GM21576 (cell line): ENCODE results near the gene RGCC.
A peak's percentile ranks its signal among the peaks of the same experiment; 100 is the strongest.
"Not testable (repeated sequence)": the region's sequence is repeated elsewhere in the genome, so short reads cannot be mapped to it uniquely, and the experiment has no call there.

Source experiments
- ATAC-seq: cut with Tn5 transposase; IDR thresholded peaks from one replicate; pipeline ENCODE4 v1.9.1; 2021; ENCODE audit warnings: mild to moderate bottlenecking, moderate library complexity; ENCODE audit not compliant: unreplicated experiment

Gene RGCC

GRCh38 chr13:41488124-41488523 is 30.8 kb downstream of the RGCC start:
- no peak for ATAC-seq

- no peak for ATAC-seq
Observed at GRCh38 chr13:41490371-41491015, 33.1 kb downstream of the RGCC start.

- no peak for ATAC-seq
Observed at GRCh38 chr13:41491436-41491835, 34.1 kb downstream of the RGCC start.

- peak; percentile 66 for ATAC-seq
Observed at GRCh38 chr13:41492432-41493260, 35.3 kb downstream of the RGCC start.

GRCh38 chr13:41494202-41494601 is 36.9 kb downstream of the RGCC start:
- ATAC-seq = no peak

- no peak for ATAC-seq
Observed at GRCh38 chr13:41495044-41495443, 37.7 kb downstream of the RGCC start.

- ATAC-seq = no peak
Observed at GRCh38 chr13:41496420-41497234, 39.3 kb downstream of the RGCC start.

GRCh38 chr13:41497436-41497835 is 40.1 kb downstream of the RGCC start:
- ATAC-seq = no peak

- no peak for ATAC-seq
Observed at GRCh38 chr13:41499452-41499851, 42.1 kb downstream of the RGCC start.

- peak; percentile 46 for ATAC-seq
Observed at GRCh38 chr13:41500511-41500910, 43.2 kb downstream of the RGCC start.

- no peak for ATAC-seq
Observed at GRCh38 chr13:41501281-41501680, 43.9 kb downstream of the RGCC start.

- no peak for ATAC-seq
Observed at GRCh38 chr13:41502031-41502430, 44.7 kb downstream of the RGCC start.

GRCh38 chr13:41502673-41503072 is 45.3 kb downstream of the RGCC start:
- ATAC-seq = peak; percentile 77

- no peak for ATAC-seq
Observed at GRCh38 chr13:41503356-41503755, 46.0 kb downstream of the RGCC start.

GRCh38 chr13:41504657-41505056 is 47.3 kb downstream of the RGCC start:
- not testable (repeated sequence) for ATAC-seq

GRCh38 chr13:41505209-41505835 is 48.0 kb downstream of the RGCC start:
- ATAC-seq = no peak

GRCh38 chr13:41506312-41506711 is 49.0 kb downstream of the RGCC start:
- no peak for ATAC-seq

- no peak for ATAC-seq
Observed at GRCh38 chr13:41509971-41510370, 52.6 kb downstream of the RGCC start.

- no peak for ATAC-seq
Observed at GRCh38 chr13:41511827-41512226, 54.5 kb downstream of the RGCC start.

GRCh38 chr13:41512441-41512840 is 55.1 kb downstream of the RGCC start:
- no peak for ATAC-seq

GRCh38 chr13:41513600-41513999 is 56.2 kb downstream of the RGCC start:
- no peak for ATAC-seq
